RKO (cell line): Measurements from ENCODE around the gene SGPP1.
"Not testable (repeated sequence)": the region's sequence is repeated elsewhere in the genome, so short reads cannot be mapped to it uniquely, and the experiment has no call there.

Experiments used
- DNase-seq: peaks from one replicate; pipeline ENCODE4 v3.0.0-alpha.2; 2016; ENCODE audit warnings: low spot score

Gene SGPP1

GRCh38 chr14:63727736-63728728 is at the start of gene SGPP1:
Gene SGPP1, minus strand, starts transcription at chr14:63728065. Its CDS starts 121 bp downstream, at chr14:63727944.
- peak; percentile 85 for DNase-seq

- DNase-seq, result peak; percentile 51
Measured at GRCh38 chr14:63777024-63777423, 49.2 kb upstream of the SGPP1 start.

- DNase-seq, result no peak
Measured at GRCh38 chr14:63773504-63773903, 45.6 kb upstream of the SGPP1 start.

- peak; percentile 67 for DNase-seq
Measured at GRCh38 chr14:63770187-63770807, 42.4 kb upstream of the SGPP1 start.

- no peak for DNase-seq
Measured at GRCh38 chr14:63766611-63767010, 38.7 kb upstream of the SGPP1 start.

GRCh38 chr14:63764620-63765139 is 36.8 kb upstream of the SGPP1 start:
- no peak for DNase-seq

- no peak for DNase-seq
Measured at GRCh38 chr14:63764103-63764502, 36.2 kb upstream of the SGPP1 start.

GRCh38 chr14:63761351-63762117 is 33.7 kb upstream of the SGPP1 start:
- no peak for DNase-seq

- no peak for DNase-seq
Measured at GRCh38 chr14:63760014-63760413, 32.1 kb upstream of the SGPP1 start.

- no peak for DNase-seq
Measured at GRCh38 chr14:63759456-63759855, 31.6 kb upstream of the SGPP1 start.

GRCh38 chr14:63757211-63757610 is 29.3 kb upstream of the SGPP1 start:
- DNase-seq, result no peak

- peak; percentile 38 for DNase-seq
Measured at GRCh38 chr14:63752449-63753169, 24.7 kb upstream of the SGPP1 start.

- not testable (repeated sequence) for DNase-seq
Measured at GRCh38 chr14:63751076-63751475, 23.2 kb upstream of the SGPP1 start.

- DNase-seq, result no peak
Measured at GRCh38 chr14:63747846-63748245, 20.0 kb upstream of the SGPP1 start.

- DNase-seq, result no peak
Measured at GRCh38 chr14:63745858-63746425, 18.1 kb upstream of the SGPP1 start.

- no peak for DNase-seq
Measured at GRCh38 chr14:63745272-63745671, 17.4 kb upstream of the SGPP1 start.

GRCh38 chr14:63737582-63738006 is 9.7 kb upstream of the SGPP1 start:
- DNase-seq, result no peak

GRCh38 chr14:63735720-63736119 is 7.9 kb upstream of the SGPP1 start:
- DNase-seq, result no peak

GRCh38 chr14:63730659-63731058 is 2.8 kb upstream of the SGPP1 start:
- no peak for DNase-seq

GRCh38 chr14:63727231-63727735 is 582 bp downstream of the SGPP1 start:
- peak; percentile 63 for DNase-seq

- DNase-seq, result no peak
Measured at GRCh38 chr14:63726499-63726898, 1.4 kb downstream of the SGPP1 start.
